H1 (cell line): ENCODE measurements around the gene RCAN2. TPM values are rescaled to one million over a fixed set of nuclear protein-coding genes. Genes with fewer than 3 reads are reported as not detected.

Experiments
- EZH2 ChIP-seq: fragments of 200-600 bp; sonication (generic); IDR thresholded peaks from 2 replicates; pipeline ENCODE4 v1.7.1; 2012; ENCODE audit warnings: low read depth, mild to moderate bottlenecking, moderate library complexity, low read length, inconsistent platforms; ENCODE audit not compliant: severe bottlenecking
- USF2 ChIP-seq: IDR thresholded peaks from 2 replicates; pipeline ENCODE4 v1.6.1; 2011; ENCODE audit warnings: low read length, improper control_type of control experiment
- polyA plus RNA-seq, 7 experiments: library from polyadenylated mRNA; depleted of rRNA in 3 of 7; stranded (reverse) in 5 of 7; unstranded in 2 of 7; fragments of >200 nt in 5 of 7; fragments of 200-250 nt in 2 of 7; gene quantifications; 1 replicate in 5 of 7; 2 replicates in 1 of 7; 4 replicates in 1 of 7; pipeline versions ENCODE4 v1.2.1 to v1.2.3, GENCODE V29; 2011 to 2013; ENCODE audit warnings: missing spikeins in 2 of 7, mixed read lengths in 2 of 7
- total RNA-seq: library from RNA; stranded (reverse); fragmentation: NEBNext Ultra II Directional; extraction: Animal tissue kit (Norgen Biotek cat#: 25700); gene quantifications from 2 replicates; pipeline ENCODE4 v1.2.1, GENCODE V29; 2021

Gene RCAN2
- total and polyA plus RNA-seq, 2 of the 8 experiments (the other 6 are each of a cell fraction or from before 2014, with no cell fraction given) = 5.0 to 8.5 TPM

GRCh38 chr6:46502486-46503119 is 11.4 kb upstream of the RCAN2 start (continued):
- TF ChIP-seq EZH2 (no peak), USF2 (no peak)
